SK-N-MC (cell line): ENCODE results near the gene HAND2.

Experiments
- DNase-seq: peaks from one replicate; pipeline ENCODE4 v3.0.0-alpha.2; 2011; ENCODE audit warnings: low read depth, low spot score
- H3K27ac ChIP-seq: fragments of 200-600 bp; sonication (generic); 2 replicates; pipeline ENCODE4 v1.5.1; 2016; ENCODE audit warnings: mixed run types
- H3K36me3 ChIP-seq: fragments of 200-600 bp; sonication (generic); 2 replicates; pipeline ENCODE4 v1.6.1; 2017; ENCODE audit warnings: antibody characterized with exemption, low read length, mixed read lengths; ENCODE audit not compliant: insufficient read depth
- H3K4me3 ChIP-seq: fragments of 200-600 bp; sonication (generic); 2 replicates; pipeline ENCODE4 v1.5.1; 2016
- H3K9ac ChIP-seq: fragments of 200-600 bp; sonication (generic); 2 replicates; pipeline ENCODE4 v1.8.0; 2017; ENCODE audit warnings: mixed run types, mixed read lengths; ENCODE audit not compliant: insufficient read length
- H3K9me3 ChIP-seq: fragments of 200-600 bp; sonication (generic); 2 replicates; pipeline ENCODE4 v1.6.1; 2017; ENCODE audit warnings: low read depth, mild to moderate bottlenecking, antibody characterized with exemption, low read length, moderate library complexity, mixed read lengths
- EZH2 ChIP-seq: fragments of 200-600 bp; sonication (generic); IDR thresholded peaks from one replicate; pipeline ENCODE4 v1.6.1; 2017; ENCODE audit warnings: antibody characterized with exemption
- FOXP2 ChIP-seq: optimal IDR thresholded peaks from 2 replicates; pipeline ENCODE3; 2011; ENCODE audit warnings: mild to moderate bottlenecking, moderate library complexity; ENCODE audit not compliant: insufficient read depth; ENCODE audit errors: extremely low read length, control extremely low read depth
- POLR2AphosphoS5 ChIP-seq: IDR thresholded peaks from 2 replicates; pipeline ENCODE4 v1.6.1; 2012; ENCODE audit warnings: mild to moderate bottlenecking, low read depth, low read length, borderline replicate concordance

HAND2 gene

GRCh38 chr4:173517781-173518424 is 12.1 kb downstream of the HAND2 start:
- Histone ChIP-seq H3K27ac (no peak overlapping the region), H3K9ac (no peak overlapping the region), H3K4me3 (no peak overlapping the region), H3K36me3 (no peaks in the 10 kb centered on the region), H3K9me3 (no peaks in the 10 kb centered on the region)
- no peak for DNase-seq
- TF ChIP-seq EZH2 (no peak), FOXP2 (no peak), POLR2AphosphoS5 (no peak)

- no peak overlapping the region for H3K4me3 ChIP-seq
- no peak overlapping the region for H3K9ac ChIP-seq
- no peak overlapping the region for H3K27ac ChIP-seq
- H3K9me3 ChIP-seq = no peaks in the 10 kb centered on the region
- no peak for TF ChIP-seq EZH2
- TF ChIP-seq POLR2AphosphoS5 = no peak
- TF ChIP-seq FOXP2 = no peak
- DNase-seq = no peak
- H3K36me3 ChIP-seq = no peaks in the 10 kb centered on the region
Measured at GRCh38 chr4:173516621-173517524, 13.2 kb downstream of the HAND2 start.

GRCh38 chr4:173515458-173515857 is 14.6 kb downstream of the HAND2 start:
- no peak for DNase-seq
- Histone ChIP-seq H3K9ac (no peak overlapping the region), H3K36me3 (no peaks in the 10 kb centered on the region), H3K4me3 (no peak overlapping the region), H3K27ac (no peak overlapping the region), H3K9me3 (no peaks in the 10 kb centered on the region)
- TF ChIP-seq FOXP2 (no peak), EZH2 (no peak), POLR2AphosphoS5 (no peak)

- Histone ChIP-seq H3K36me3 (no peaks in the 10 kb centered on the region), H3K9ac (no peak overlapping the region), H3K4me3 (no peak overlapping the region), H3K9me3 (no peaks in the 10 kb centered on the region), H3K27ac (no peak overlapping the region)
- no peak for TF ChIP-seq EZH2
- TF ChIP-seq FOXP2 = no peak
- TF ChIP-seq POLR2AphosphoS5 = no peak
- no peak for DNase-seq
Measured at GRCh38 chr4:173514641-173515217, 15.3 kb downstream of the HAND2 start.

GRCh38 chr4:173513651-173514050 is 16.4 kb downstream of the HAND2 start:
- TF ChIP-seq EZH2 (no peak), FOXP2 (no peak), POLR2AphosphoS5 (no peak)
- no peaks in the 10 kb centered on the region for H3K36me3 ChIP-seq
- DNase-seq = no peak
- H3K4me3 ChIP-seq = no peak overlapping the region
- no peaks in the 10 kb centered on the region for H3K9me3 ChIP-seq
- no peak overlapping the region for H3K9ac ChIP-seq
- H3K27ac ChIP-seq = no peak overlapping the region

- no peaks in the 10 kb centered on the region for H3K9me3 ChIP-seq
- H3K27ac ChIP-seq = no peak overlapping the region
- TF ChIP-seq FOXP2 = no peak
- no peak for TF ChIP-seq EZH2
- H3K4me3 ChIP-seq = no peak overlapping the region
- no peak overlapping the region for H3K9ac ChIP-seq
- H3K36me3 ChIP-seq = no peaks in the 10 kb centered on the region
- no peak for DNase-seq
Measured at GRCh38 chr4:173511787-173512361, 18.2 kb downstream of the HAND2 start.

- H3K9ac ChIP-seq = no peak overlapping the region
- H3K36me3 ChIP-seq = no peaks in the 10 kb centered on the region
- no peak overlapping the region for H3K4me3 ChIP-seq
- no peak for DNase-seq
- H3K27ac ChIP-seq = no peak overlapping the region
- H3K9me3 ChIP-seq = no peaks in the 10 kb centered on the region
- TF ChIP-seq EZH2 = no peak
- TF ChIP-seq POLR2AphosphoS5 = no peak
- TF ChIP-seq FOXP2 = no peak
Measured at GRCh38 chr4:173509036-173510001, 20.7 kb downstream of the HAND2 start.
